Psoas muscle (tissue), 8 donors: ENCODE results near the gene ALDH6A1. TPM values are rescaled to one million over a fixed set of nuclear protein-coding genes. Genes with fewer than 3 reads are reported as not detected.
A peak's percentile ranks its signal among the peaks of the same experiment; 100 is the strongest.
"Not testable (repeated sequence)": the region's sequence is repeated elsewhere in the genome, so short reads cannot be mapped to it uniquely, and the experiment has no call there.

ENCODE experiments used
- ATAC-seq, 4 donors: fragments of 200-7000 bp; cut with Tn5 transposase; one replicate each; pipeline ENCODE4 v1.9.1; 2020; ENCODE audit warnings: moderate library complexity in 3 of 4, mild to moderate bottlenecking in 2 of 4
- DNase-seq, 2 donors: peaks; one replicate each; pipeline ENCODE4 v3.0.0-alpha.2; 2020
- H3K27ac ChIP-seq: fragments of 200-600 bp; one replicate; pipeline ENCODE4 v1.8.0; 2022
- H3K27me3 ChIP-seq, 3 donors: fragments of 200-600 bp in 1 of 3; one replicate each; pipeline versions ENCODE4 v1.6.1 to v1.8.0; 2013 to 2022; ENCODE audit warnings: low read length in 2 of 3, mild to moderate bottlenecking in 2 of 3, moderate library complexity in 1 of 3; ENCODE audit not compliant: insufficient read depth in 3 of 3
- H3K36me3 ChIP-seq, 2 donors: fragments of 200-600 bp in 1 of 2; one replicate each; pipeline versions ENCODE4 v1.6.1 to v1.8.0; 2013 to 2022; ENCODE audit warnings: low read depth in 1 of 2, mild to moderate bottlenecking in 1 of 2, moderate library complexity in 1 of 2; ENCODE audit not compliant: insufficient read depth in 1 of 2
- H3K4me1 ChIP-seq: fragments of 200-600 bp; one replicate; pipeline ENCODE4 v1.8.0; 2022
- H3K4me3 ChIP-seq: fragments of 200-600 bp; one replicate; pipeline ENCODE4 v1.8.0; 2022; ENCODE audit warnings: mild to moderate bottlenecking
- H3K9me3 ChIP-seq: fragments of 200-600 bp; one replicate; pipeline ENCODE4 v1.8.0; 2022
- CTCF ChIP-seq: fragments of 200-600 bp; IDR thresholded peaks from one replicate; pipeline ENCODE4 v1.8.0; 2022; ENCODE audit warnings: antibody characterized with exemption
- WGBS, 3 donors: extraction: QIAGEN DNeasy Blood & Tissue Kit; methylation state at CpG; one replicate each; pipeline versions ENCODE4 v1.1.6 to v1.1.7; 2013; 5-methylcytosine and 5-hydroxymethylcytosine counted together
- intact Hi-C, 2 donors: fragments of 100-400 bp; cut with DNase I; formaldehyde crosslinking; loops; one replicate each; pipeline versions ENCODE4 v1.11.0 to v1.14.2; 2022
- long read RNA-seq, 2 donors: library from polyadenylated mRNA; unstranded; transcript quantifications; one replicate each; pipeline ENCODE4 v2.0.0, GENCODE V29; 2021
- polyA plus RNA-seq, 3 donors: library from polyadenylated mRNA; stranded (reverse); fragments of 200-250 nt; gene quantifications; one replicate each; pipeline ENCODE4 v1.2.3, GENCODE V29; 2013
- total RNA-seq, 4 donors: library from RNA; stranded (reverse); fragmentation: NEBNext Ultra II Directional in 2 of 4; extraction: Animal tissue kit (Norgen Biotek cat#: 25700) in 2 of 4; gene quantifications; one replicate each; pipeline versions ENCODE4 v1.2.1 to v1.2.4, GENCODE V29; 2021 to 2023
- donor health status: healthy with polysubstance abuse.
- donor health status: DM: no; HTN: no; CAD: no; lungs with moderate emphysema.
- donor health status: Bipolar disorder and iron deficiency.
- donor health status: healthy.
- donor health status: DM: yes; HTN: yes; CAD: no.
- donor health status: DM: no; HTN: no; CAD: no.
- donor health status: DM: no; HTN: no; CAD: no.
- donor health status: DM: yes; HTN: yes; CAD: no.

The ALDH6A1 gene
- total RNA-seq (10 to 100 TPM; 22.3 to 60.5 (median 35.6) TPM), polyA plus RNA-seq (1 to 10 TPM; 7.3 to 8.3 (median 7.7) TPM)
- long read RNA-seq, donor 1, full-length matches to known transcripts, result 43 of 51 reads
- long read RNA-seq, donor 1, partial matches to known transcripts, result 1 of 51 reads
- long read RNA-seq, donor 1, other reads (novel, unspliced or antisense), result 7 of 51 reads
- long read RNA-seq, donor 2, full-length matches to known transcripts, result 29 of 39 reads
- long read RNA-seq, donor 2, partial matches to known transcripts, result 0 of 39 reads
- long read RNA-seq, donor 2, other reads (novel, unspliced or antisense), result 10 of 39 reads

- TF ChIP-seq CTCF, result no peak
- Histone ChIP-seq H3K4me3 (peak within 1 kb of the TSS; percentile 87), H3K36me3 (no peaks in the 10 kb centered on the region), H3K27ac (peak within 1 kb of the TSS; percentile 83), H3K4me1 (peaks cover 24% of the 10 kb centered on the region), H3K27me3 (no peaks in the 10 kb centered on the region), H3K9me3 (no peaks in the 10 kb centered on the region)
- DNase-seq, result peak; percentile 99 to 100
- intact Hi-C loops, result no loop called here
- WGBS, 3 donors, result 0% methylated on average over 44 to 46 of the region's 46 CpGs
- ATAC-seq, result peak; percentile 95 to 97 (median 97)
Observed at GRCh38 chr14:74084277-74085046, at the start of gene ALDH6A1, which contains the start of gene LIN52. ALDH6A1 (minus strand) TSS chr14:74084453; CDS start chr14:74084394, 59 bp downstream. LIN52 (plus strand) TSS chr14:74084956; CDS start chr14:74084975, 19 bp downstream.

GRCh38 chr14:74127634-74128033, 43.4 kb upstream of the ALDH6A1 start:
- no peak for TF ChIP-seq CTCF
- DNase-seq, result no peak
- Histone ChIP-seq H3K4me1 (no peaks in the 10 kb centered on the region), H3K4me3 (no peak overlapping the region), H3K9me3 (no peaks in the 10 kb centered on the region), H3K27ac (no peak overlapping the region), H3K36me3 (no peaks in the 10 kb centered on the region), H3K27me3 (no peaks in the 10 kb centered on the region)
- WGBS, 3 donors, result 88 to 95% (median 95%) methylated on average over 1 of the region's 1 CpG
- intact Hi-C loops, result no loop called here
- ATAC-seq, result no peak

GRCh38 chr14:74126315-74127013, 42.2 kb upstream of the ALDH6A1 start:
- no peak for TF ChIP-seq CTCF
- DNase-seq, result no peak
- no peak overlapping the region for H3K4me3 ChIP-seq
- intact Hi-C loops, result no loop called here
- no peak for ATAC-seq
- no peaks in the 10 kb centered on the region for H3K36me3 ChIP-seq
- H3K9me3 ChIP-seq, result no peaks in the 10 kb centered on the region
- no peaks in the 10 kb centered on the region for H3K4me1 ChIP-seq
- 99 to 100% (median 100%) methylated on average over 1 of the region's 1 CpG for WGBS, 3 donors
- no peaks in the 10 kb centered on the region for H3K27me3 ChIP-seq
- no peak overlapping the region for H3K27ac ChIP-seq

GRCh38 chr14:74125487-74125886, 41.2 kb upstream of the ALDH6A1 start:
- WGBS, 3 donors, result 72 to 95% (median 83%) methylated on average over 4 of the region's 5 CpGs
- not testable (repeated sequence) for DNase-seq

More at GRCh38 chr14:74125487-74125886, 41.2 kb upstream of the ALDH6A1 start:
- H3K9me3 ChIP-seq, H3K4me1 ChIP-seq, intact Hi-C loops, H3K4me3 ChIP-seq, H3K27ac ChIP-seq, H3K27me3 ChIP-seq, ATAC-seq, H3K36me3 ChIP-seq: not testable (repeated sequence)
